Calu3 (cell line): ENCODE results near the gene PIK3R6. TPM values are rescaled to one million over a fixed set of nuclear protein-coding genes. Genes with fewer than 3 reads are reported as not detected.

Source experiments
- BruUV-seq: library from RNA; stranded (reverse); fragments of 400-500 nt; replicated peaks from 2 replicates; lab custom pipeline; 2021; lab: Mats Ljungman, UMichigan
- CTCF ChIA-PET: fragments of 300-600 bp; sonication (Branson Sonifier 250); formaldehyde crosslinking; loops from one replicate; lab custom pipeline; 2022; ENCODE audit warnings: antibody characterized with exemption; lab: Charles Lee
- DNase-seq: peaks from one replicate; pipeline ENCODE4 v3.0.0; 2022
- H3K27ac Mint-ChIP-seq: one replicate; pipeline ENCODE4 v1.8.0; 2022; ENCODE audit warnings: mixed read lengths; ENCODE audit not compliant: unreplicated experiment
- H3K27me3 Mint-ChIP-seq: one replicate; pipeline ENCODE4 v1.8.0; 2022; ENCODE audit warnings: mixed read lengths; ENCODE audit not compliant: unreplicated experiment
- H3K36me3 Mint-ChIP-seq: one replicate; pipeline ENCODE4 v1.8.0; 2022; ENCODE audit warnings: mild to moderate bottlenecking, moderate library complexity, mixed read lengths; ENCODE audit not compliant: insufficient read depth, unreplicated experiment
- H3K4me1 Mint-ChIP-seq: one replicate; pipeline ENCODE4 v1.8.0; 2022; ENCODE audit warnings: mild to moderate bottlenecking, low read depth, mixed read lengths; ENCODE audit not compliant: unreplicated experiment
- H3K4me3 Mint-ChIP-seq: one replicate; pipeline ENCODE4 v1.8.0; 2022; ENCODE audit warnings: mild to moderate bottlenecking, low read depth, moderate library complexity, mixed read lengths; ENCODE audit not compliant: unreplicated experiment
- H3K9me3 Mint-ChIP-seq: one replicate; pipeline ENCODE4 v1.8.0; 2022; ENCODE audit warnings: low read depth, mixed read lengths; ENCODE audit not compliant: unreplicated experiment
- CTCF ChIP-seq: fragments of 200-600 bp; IDR thresholded peaks from one replicate; pipeline ENCODE4 v1.8.0; 2022; ENCODE audit warnings: antibody characterized with exemption; ENCODE audit not compliant: unreplicated experiment
- intact Hi-C: fragments of 100-400 bp; cut with micrococcal nuclease; formaldehyde crosslinking; loops from one replicate; pipeline ENCODE4 v1.10.0; 2022; ENCODE audit not compliant: unreplicated experiment
- total RNA-seq: library from RNA; stranded (reverse); gene quantifications from 2 replicates; pipeline ENCODE4 v1.2.3, GENCODE V29; 2022

The PIK3R6 gene
- total RNA-seq, 1 experiment from 2014 or later: not detected

DNA sequence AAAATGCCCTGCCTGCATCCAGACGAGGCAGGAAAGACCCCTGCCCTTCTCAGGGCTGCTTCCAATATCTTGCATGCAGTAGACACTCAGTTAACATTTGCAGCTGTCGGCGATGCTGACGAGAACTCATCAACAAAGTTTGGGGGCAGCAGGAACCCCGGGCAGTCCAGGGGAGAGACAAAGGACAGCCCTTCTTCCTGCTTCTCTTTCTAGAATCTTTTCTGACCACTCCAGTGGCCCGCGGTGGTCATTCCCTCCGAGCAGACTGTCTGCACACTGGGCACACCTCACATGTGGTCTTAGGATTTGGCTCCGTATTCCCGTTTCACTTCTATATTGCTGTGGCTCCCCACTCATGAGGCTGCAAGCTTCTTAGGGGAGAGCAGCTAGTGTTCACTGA, 37.3 kb downstream of the PIK3R6 start:
- H3K9me3 Mint-ChIP-seq: no peaks in the 10 kb centered on the region
- H3K4me3 Mint-ChIP-seq: no peak overlapping the region
- no peak for DNase-seq
- TF ChIP-seq CTCF: no peak
- CTCF ChIA-PET: no interaction called here
- no peaks in the 10 kb centered on the region for H3K4me1 Mint-ChIP-seq
- no peaks in the 10 kb centered on the region for H3K27me3 Mint-ChIP-seq
- peaks cover 4% of the 10 kb centered on the region for H3K36me3 Mint-ChIP-seq
- H3K27ac Mint-ChIP-seq: no peak overlapping the region
- no TSS peak for BruUV-seq
- intact Hi-C loops: no loop called here

- Mint-ChIP-seq H3K4me3 (no peak overlapping the region), H3K27ac (no peak overlapping the region), H3K27me3 (no peaks in the 10 kb centered on the region), H3K9me3 (no peaks in the 10 kb centered on the region), H3K36me3 (peaks cover 4% of the 10 kb centered on the region), H3K4me1 (no peaks in the 10 kb centered on the region)
- TF ChIP-seq CTCF: no peak
- CTCF ChIA-PET: no interaction called here
- intact Hi-C loops: no loop called here
- DNase-seq: no peak
- no TSS peak for BruUV-seq
Measured at GRCh38 chr17:8829036-8829941, 38.2 kb downstream of the PIK3R6 start.

DNA sequence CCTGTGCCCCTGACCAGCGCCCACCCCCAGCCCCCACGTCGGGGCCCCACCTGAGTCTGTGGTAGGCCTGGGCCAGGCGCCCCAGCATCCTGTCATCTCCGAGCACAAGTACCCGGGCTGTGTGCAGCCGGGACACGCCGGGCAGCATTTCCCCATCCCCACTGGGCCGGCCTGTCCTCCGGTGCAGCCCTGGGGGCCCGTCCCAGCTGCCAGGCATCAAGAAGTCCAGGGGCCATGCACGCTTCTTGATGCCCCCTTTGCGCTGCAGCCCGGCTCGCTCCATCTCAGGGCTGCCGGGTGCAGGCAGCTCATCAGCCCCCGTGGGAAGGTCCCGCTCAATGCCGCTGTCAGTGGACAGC, 39.0 kb downstream of the PIK3R6 start:
- intact Hi-C loops: no loop called here
- CTCF ChIA-PET: no interaction called here
- H3K4me1 Mint-ChIP-seq: no peaks in the 10 kb centered on the region

DNA sequence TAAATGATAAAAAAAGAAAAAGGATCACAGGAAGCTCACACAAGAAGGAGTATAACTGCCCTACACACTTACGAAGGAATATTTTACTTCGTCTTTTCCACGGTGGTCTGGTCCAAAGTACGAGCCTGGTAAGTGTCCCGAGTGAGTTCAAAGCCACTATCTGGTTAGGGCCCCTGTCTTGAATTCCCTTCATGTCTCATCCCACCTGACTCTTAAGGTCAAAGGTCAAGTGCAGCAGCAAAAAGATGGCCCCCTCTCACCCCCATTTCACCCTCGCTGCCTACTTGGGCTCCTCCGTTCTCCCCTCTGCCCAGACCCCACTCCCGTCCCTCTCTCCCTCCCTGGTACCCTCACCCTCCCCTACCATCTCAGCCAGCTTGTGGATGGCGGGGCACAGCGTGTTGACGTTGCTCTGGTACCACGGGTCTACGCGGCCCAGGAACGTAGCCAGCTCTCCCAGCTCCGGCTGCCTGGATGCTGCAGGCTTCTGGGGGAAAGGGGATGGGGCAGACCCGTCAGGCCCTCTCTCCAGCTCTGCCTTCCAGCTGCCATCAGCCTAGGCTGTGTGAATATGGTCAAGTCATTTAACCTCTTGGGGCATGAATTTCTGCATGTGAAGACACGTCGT, 40.6 kb downstream of the PIK3R6 start:
- BruUV-seq: no TSS peak
- intact Hi-C loops: no loop called here
- H3K9me3 Mint-ChIP-seq: no peaks in the 10 kb centered on the region
- no peak for TF ChIP-seq CTCF
- CTCF ChIA-PET: no interaction called here
- no peak overlapping the region for H3K4me3 Mint-ChIP-seq
- H3K36me3 Mint-ChIP-seq: no peaks in the 10 kb centered on the region
- no peaks in the 10 kb centered on the region for H3K4me1 Mint-ChIP-seq
- H3K27me3 Mint-ChIP-seq: peaks cover 12% of the 10 kb centered on the region
- no peak for DNase-seq
- no peak overlapping the region for H3K27ac Mint-ChIP-seq

More for the DNA sequence above, 39.0 kb downstream of the PIK3R6 start:
- no peaks in the 10 kb centered on the region for H3K27me3 Mint-ChIP-seq
- no peaks in the 10 kb centered on the region for H3K36me3 Mint-ChIP-seq
- H3K4me3 Mint-ChIP-seq: no peak overlapping the region
- TF ChIP-seq CTCF: no peak
- H3K9me3 Mint-ChIP-seq: no peaks in the 10 kb centered on the region
- no peak for DNase-seq
- no peak overlapping the region for H3K27ac Mint-ChIP-seq
- no TSS peak for BruUV-seq
